Epidermal melanocyte (primary cell): ENCODE results near the gene ZNF836.
"Not testable (repeated sequence)": the region's sequence is repeated elsewhere in the genome, so short reads cannot be mapped to it uniquely, and the experiment has no call there.

Experiments
- DNase-seq: peaks from one replicate; pipeline ENCODE4 v3.0.0; 2011; ENCODE audit warnings: low spot score; ENCODE audit not compliant: insufficient read length

The ZNF836 gene

DNA sequence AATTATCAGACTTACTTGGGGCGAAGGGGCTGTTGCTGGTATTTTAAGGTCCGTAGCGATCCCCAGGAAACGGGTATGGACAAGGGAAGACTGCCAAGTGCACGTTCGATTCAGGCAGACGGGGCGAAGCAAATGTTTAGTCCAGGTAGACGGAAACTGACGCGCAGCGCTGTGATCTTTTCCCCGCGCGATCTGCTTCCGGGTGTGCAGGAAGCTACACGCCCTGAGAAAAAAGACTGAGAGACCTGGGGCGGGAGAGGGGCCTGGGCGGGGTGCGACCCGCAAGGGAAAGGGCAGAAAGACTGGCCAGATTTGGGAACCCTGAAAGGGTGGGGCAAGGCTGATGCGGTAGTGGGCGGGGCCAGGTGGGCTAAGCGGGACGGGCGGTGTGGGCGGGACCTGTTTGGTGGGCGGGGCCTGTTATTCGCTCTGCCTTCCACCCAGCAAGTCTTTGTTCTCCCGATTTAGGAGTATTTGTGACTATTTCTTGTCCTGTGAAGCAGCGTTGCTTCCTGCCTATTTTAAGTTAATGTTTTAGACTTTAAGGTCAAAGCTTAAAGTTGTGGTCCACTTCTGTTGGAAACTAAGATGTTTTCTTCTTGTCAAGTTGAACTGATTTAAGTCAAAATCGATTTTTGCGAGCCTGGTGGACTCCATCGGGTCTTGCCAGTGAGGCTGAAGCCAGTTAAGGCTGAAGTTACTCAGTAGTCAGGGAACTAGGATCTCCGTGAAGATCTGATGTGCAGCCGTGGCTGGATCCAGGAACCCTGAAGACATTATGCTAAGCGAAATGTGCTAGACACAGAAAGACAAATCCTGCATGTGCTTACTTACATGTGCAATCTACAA lies at the start of gene ZNF836:
Gene ZNF836 (minus strand): TSS at position 301 of the 849 bp plus-strand sequence. CDS start 3,549 bp downstream, outside the sequence.
- DNase-seq, result peak; percentile 88

DNA sequence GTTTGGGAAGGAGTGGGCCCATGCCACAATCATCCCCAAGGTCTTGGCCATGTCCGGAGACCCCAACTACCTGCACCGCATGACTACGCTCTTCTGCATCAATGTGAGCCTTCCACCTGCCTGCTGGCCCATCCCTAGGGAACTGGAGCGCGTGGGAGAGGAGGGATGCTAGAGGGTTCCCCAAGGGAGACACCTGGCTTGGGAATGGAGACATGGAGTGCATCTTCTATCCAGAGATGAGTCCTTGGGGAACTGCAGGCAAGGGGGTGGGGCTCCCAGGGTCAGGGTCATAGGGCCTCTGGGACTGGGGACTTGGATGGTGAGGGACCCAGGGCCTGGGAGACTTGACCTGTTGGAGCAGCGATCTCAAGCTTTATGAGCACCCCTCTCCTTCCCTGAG lies 49.6 kb upstream of the ZNF836 start:
- DNase-seq, result no peak

DNA sequence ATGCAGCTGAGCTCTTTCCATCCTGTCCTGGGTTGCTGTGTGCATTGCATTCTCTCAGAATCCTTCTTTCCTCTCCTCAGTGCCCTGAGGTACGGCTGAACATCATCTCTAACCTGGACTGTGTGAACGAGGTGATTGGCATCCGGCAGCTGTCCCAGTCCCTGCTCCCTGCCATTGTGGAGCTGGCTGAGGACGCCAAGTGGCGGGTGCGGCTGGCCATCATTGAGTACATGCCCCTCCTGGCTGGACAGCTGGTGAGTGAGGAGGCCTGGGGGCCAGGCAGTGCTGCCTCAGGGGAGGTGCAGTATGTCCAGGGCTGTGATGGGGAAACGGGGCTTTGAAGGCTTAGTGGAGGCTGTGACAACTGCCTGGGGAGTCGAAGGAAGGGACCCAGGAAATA lies 48.2 kb upstream of the ZNF836 start:
- DNase-seq, result no peak

DNA sequence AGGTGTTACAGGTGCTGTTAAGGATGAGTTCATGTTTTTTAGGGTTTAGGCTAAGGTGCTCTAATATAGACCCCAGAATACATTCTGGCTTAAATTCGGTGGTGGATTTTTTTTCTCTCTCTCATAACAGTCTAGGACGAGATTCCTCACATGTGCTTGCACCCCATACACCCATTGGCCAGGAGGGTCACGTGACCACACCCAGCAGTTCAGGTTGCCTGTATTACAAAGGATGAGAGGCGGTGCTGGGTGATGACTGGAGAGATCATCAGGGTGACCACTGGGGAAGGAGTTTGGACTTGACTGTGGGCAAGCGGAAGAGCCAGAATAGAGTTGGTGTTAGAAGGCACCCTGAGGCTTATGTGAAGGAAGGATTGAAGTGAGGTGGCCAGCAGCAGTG lies 46.2 kb upstream of the ZNF836 start:
- DNase-seq, result no peak

DNA sequence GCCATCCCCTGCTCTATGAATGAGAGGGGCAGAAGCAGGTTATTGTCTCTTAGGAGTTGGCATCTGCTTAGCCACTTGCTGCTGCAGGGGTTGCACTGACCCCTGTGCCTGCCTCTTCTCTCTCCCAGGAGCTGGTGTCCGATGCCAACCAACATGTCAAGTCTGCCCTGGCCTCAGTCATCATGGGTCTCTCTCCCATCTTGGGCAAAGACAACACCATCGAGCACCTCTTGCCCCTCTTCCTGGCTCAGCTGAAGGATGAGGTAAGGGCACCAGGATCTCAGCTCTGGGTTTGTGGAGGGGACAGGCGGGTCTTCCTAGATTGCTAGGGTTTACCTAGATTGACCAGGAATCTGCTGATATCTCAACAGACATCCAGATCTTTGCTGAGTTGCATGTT lies 45.0 kb upstream of the ZNF836 start:
- DNase-seq, result no peak

DNA sequence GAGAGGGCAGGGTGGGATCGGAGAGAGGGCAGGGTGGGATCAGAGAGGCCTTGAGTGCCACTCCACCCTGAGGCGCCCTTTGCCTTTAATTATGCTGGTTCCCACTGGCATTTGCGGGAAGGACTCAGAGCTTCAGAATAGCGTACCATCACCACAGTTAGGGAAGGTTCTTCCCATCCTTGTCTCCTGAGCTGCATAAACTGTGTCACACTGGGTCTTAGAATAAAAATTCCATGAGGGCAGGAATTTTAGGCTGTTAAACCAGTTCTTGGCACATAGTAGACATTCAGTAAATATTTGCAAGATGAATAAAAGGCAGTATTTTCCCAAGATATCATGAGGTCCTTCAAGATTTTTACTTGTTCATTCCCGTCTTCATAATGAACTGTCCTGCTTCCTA lies 42.8 kb upstream of the ZNF836 start:
- DNase-seq, result no peak

DNA sequence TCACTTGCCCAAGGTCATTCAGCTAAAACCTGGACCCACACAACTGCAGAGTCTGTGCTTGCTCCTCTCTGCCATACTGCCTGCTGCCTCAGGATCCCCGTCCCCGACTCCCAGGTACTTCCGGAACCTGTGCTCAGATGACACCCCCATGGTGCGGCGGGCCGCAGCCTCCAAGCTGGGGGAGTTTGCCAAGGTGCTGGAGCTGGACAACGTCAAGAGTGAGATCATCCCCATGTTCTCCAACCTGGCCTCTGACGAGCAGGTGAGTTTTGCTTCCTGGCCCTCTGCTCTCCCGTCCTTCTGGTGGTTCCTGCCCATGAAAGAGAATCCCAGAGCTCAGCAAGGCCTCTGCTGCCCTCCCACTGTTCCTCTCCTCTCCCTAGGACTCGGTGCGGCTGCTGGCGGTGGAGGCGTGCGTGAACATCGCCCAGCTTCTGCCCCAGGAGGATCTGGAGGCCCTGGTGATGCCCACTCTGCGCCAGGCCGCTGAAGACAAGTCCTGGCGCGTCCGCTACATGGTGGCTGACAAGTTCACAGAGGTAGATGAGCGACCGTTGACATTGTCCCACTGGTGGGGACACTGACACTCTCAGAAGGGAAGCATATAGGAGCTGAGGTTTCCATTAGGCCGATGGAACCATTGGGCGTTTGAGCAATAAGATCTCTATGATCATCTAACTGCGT lies 41.3 kb upstream of the ZNF836 start:
- DNase-seq, result no peak

DNA sequence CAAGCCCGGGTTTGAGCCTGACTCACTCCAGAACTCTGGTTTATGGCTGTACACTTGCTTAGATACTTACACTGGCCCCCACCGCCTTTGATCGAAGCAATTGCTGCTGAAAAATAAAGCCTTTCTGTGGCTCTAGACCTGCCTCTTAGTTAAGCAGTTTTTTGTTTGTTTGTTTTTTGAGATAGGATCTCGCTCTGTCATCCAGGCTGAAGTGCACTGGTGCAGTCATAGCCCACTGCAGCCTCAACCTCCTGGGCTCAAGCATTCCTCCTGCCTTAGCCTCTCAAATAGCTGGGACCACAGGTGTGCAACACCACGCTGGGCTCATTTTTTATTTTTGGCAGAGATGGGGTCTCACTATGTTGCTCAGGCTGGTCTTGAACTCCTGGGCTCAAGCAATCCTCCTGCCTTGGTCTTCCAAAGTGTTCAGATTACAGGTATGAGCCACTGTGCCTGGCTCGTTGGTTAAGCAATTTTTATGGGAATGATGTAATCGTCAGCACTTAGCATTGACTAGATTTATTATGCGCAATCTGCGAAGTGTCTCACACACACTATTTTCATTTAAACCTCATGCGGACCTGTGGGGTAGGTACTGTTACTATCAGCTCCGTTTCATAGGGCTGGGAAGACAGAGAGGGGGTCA lies 40.6 kb upstream of the ZNF836 start:
- DNase-seq, result no peak

DNA sequence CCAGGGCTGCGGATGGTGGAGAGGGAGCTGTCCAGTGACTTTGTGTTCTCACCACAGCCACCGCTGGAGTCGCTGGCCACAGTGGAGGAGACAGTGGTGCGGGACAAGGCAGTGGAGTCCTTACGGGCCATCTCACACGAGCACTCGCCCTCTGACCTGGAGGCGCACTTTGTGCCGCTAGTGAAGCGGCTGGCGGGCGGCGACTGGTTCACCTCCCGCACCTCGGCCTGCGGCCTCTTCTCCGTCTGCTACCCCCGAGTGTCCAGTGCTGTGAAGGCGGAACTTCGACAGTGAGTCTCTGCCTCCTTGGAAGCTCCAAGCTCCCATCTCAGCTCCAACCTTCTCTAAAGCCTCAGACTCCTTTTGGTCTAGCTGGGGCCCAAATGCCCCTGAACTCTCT lies 39.8 kb upstream of the ZNF836 start:
- DNase-seq, result no peak

DNA sequence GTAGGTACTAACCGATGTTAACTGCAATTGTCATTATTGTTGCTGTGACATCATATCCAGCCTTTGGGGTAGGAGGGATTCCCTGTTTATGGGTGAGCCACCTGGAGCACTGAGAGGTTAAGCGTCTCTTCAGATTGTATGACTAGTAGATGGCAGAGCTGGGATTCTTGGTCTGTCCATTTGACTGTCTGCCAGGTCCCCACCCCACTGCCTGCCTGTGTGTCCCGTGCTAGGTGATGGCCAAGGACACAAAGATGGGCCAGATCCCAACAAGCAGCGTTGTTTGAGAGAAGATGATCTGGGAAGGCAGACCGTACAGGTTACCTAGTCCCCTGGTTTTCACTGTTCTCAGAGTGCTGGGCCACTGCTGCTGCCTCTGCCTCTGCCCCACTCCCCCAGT lies 35.1 kb upstream of the ZNF836 start:
- DNase-seq, result no peak

DNA sequence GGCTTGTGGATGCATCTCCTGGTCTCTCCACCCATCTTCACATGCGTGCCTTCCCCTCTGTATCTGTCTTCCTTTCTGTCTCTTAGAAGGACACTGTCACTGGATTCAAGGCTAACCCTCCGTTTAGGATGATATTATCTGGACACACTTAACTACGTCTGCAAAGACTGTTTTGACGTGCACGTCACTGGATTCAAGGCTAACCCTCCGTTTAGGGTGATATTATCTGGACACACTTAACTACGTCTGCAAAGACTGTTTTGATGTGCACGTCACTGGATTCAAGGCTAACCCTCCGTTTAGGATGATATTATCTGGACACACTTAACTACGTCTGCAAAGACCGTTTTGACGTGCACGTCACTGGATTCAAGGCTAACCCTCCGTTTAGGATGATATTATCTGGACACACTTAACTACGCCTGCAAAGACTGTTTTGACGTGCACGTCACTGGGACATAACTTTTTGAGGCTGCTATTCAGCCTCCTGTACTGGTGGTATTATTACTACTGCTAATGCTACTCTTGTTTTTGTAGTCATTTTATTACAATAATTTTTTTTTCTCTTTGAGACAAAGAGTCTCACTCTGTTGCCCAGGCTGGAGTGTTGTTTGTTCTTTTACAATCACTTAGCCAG lies 29.5 kb upstream of the ZNF836 start:
- not testable (repeated sequence) for DNase-seq

DNA sequence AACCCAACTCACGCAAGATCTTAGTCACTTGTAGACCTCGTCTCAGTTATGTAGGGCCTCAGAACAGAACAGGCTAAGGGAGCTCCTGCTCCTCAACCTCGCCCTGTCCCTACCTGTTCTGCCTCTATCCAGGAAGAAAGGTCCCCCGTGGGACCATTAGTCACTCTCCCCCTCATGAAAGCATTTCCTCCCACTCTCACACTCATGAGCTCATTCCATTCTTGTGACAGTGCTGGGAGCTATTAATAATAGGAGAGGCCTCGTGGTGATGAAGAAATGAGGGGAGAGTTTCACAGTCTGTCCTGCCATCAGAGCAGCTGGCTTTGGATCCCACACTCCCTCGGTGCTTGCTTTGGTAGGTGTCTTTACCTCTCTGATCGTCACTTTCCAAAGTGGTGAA lies 28.6 kb upstream of the ZNF836 start:
- no peak for DNase-seq

DNA sequence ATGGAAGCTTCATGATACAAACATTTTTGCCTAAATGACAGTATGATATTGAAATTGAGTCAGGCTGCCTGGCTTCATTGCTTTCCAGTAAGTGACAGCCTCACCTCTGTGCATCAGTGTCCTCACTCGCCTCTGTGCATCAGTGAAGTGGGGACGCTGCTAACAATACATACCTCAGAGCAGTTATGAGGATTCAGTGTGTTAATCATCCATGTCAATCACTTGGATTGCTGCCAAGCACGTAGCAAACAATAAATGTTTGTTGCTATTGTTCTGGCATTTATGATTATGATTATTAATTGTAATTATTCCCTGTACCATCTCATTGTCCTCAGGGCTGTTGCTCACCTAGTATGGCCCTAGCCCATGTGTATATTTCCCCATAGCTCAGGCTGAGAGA lies 27.3 kb upstream of the ZNF836 start:
- no peak for DNase-seq

DNA sequence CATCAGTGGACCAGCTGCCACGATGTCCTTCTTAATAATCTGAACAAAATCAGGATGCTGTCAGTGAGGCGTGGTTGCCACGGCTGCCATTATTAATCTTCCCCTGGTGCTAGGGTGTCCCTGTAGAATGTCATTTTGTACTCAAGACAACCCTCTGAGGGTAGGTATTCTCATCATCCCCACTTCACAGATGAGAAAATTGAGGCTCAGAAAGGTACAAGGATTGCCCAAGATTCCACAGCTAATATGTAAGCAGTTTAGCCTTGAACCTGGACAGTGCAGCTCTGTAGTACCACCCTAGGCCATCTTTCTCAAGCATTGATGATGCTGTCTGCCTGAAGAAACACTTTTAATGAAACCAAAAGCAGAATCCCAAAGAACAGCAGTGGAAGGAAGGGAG lies 26.5 kb upstream of the ZNF836 start:
- no peak for DNase-seq

DNA sequence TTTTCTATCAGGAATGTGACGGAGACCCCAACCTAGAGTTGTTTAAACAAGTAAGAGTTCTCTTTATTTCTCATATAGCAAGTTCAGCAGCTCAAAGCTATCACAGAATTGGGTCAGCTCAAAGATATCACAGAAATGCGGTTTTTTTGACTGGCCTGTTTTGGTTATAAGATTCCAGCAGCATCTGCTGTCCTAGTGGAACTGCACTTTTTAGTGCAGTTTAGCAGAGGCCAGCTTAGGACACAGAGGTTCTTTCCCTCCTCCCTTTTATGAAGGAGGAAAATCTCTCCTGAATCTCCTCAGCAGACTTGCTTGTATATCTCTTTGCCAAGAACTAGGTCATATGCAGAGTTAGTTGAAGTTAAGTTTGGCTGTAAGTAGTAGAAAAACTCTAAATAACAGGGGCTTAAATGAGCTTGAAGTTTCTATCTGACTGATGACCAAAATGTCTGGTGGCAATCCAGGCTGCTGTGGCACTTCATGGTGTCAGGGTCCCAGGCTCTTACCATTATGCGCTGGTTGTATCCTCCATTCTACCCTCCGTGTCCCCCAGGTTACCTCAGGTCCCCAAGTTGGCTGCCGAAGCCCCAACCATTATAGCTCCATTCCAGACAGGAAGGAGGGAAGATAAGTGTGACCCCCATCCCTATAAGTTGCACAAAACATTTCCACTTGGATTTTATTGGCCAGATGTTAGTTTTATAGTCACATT lies 25.0 kb upstream of the ZNF836 start:
- no peak for DNase-seq

DNA sequence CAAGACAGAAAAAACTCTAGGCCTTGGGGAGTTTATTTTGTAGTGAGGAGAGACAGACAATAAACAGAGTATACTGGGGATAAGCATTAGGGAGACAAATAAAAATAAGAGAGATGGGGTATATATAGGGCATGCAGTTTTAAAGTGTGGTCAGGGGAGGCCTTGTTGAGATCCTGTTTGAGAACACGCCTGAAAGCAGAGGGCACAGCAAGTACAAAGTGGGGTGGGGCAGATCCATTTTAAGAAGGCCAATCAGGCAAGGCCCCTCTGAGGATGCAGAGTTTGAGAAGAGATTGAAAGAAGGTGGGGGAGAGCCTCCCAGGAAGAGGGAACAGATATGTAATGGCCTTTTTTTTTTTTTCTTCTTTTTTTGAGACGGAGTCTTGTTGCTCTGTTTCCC lies 20.5 kb upstream of the ZNF836 start:
- no peak for DNase-seq

DNA sequence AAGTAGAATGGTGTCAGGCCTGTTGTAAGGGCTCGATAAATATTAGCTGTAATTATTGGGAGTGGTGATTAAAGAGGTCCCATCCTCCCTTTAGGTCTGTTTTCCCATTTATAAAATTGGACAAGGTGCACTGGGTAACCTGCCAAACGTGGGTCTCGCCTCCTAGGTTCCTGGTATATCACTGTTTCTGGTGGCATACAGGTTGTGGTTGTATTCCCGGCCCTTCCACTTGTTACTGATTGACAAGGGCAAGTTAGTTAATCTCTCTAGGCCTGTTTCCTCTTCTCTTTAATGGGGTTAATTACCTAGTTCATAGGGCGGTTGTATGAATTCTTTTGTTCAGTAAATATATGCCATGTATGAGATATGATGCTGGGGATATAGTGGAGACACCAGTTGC lies 20.0 kb upstream of the ZNF836 start:
- no peak for DNase-seq

DNA sequence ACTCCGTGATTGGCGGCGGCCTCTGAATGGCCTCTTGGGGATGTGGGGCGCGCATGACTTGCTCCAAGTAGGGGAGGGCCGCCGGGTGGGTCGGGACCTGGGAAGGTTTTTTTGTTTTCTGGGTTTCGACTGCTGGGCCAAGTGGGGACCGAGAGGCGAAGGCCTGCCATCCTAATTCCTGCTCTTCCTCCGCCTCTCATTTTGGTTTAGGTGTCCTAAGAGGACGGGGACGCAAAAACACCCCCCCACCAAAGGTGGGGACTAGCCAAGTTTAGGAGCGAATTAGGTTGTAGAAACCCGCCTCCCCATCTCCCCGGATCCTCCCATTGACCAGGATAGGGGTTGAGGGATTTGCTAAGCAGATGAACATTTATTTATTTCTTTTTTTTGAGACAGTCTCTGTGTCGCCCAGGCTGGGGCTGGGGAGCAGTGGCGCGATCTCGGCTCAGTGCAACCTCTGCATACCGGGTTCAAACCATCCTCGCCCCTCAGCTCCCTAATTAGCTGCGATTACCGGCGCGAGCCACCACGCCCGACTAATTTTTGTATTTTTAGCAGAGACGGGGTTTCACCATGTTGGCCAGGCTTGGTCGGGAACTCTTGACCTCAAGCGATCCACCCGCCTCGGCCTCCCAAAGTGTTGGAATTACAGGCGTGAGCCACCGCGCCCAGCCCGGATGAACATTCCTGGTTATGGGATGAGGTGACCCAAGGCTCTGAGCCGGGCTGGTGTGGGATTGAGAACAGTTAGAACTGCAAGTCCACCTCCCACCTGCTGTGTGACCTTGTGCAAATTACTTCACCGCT lies 19.3 kb upstream of the ZNF836 start:
- DNase-seq, result no peak

DNA sequence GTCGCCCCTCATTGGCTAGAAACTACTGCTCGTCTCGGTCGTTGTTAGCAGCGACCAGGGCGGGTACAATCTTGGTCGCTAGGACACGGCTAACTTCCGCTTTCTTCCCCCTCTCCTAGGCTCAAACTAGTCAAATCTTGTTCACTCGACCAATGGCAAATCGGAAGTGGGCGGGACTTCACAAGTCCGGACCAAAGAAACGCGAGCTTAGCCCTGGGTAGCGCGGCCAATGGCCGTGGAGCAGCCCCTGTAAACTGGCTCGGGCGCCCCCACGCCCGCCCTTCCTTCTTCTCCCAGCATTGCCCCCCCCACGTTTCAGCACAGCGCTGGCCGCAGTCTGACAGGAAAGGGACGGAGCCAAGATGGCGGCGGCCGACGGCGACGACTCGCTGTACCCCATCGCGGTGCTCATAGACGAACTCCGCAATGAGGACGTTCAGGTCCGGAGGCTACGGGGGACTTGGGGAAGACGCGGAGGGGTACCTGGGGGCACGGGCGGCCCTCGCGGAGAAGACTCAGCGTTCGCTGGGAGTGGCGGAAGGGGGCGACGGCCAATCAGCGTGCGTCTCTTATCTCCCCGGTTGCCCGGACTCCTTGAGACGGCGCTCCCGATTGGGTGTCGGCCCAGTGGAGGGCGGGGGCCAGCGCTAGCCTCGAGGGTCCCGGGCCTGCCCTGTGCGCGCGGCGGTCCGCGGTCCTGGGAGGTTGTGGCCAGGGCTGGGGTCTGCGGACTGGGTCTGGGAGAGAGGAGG lies 18.5 kb upstream of the ZNF836 start, which contains the start of gene PPP2R1A:
Gene PPP2R1A (plus strand): TSS at position 318 of the 752 bp plus-strand sequence. CDS start 45 bp downstream, at position 363.
- peak; percentile 91 for DNase-seq
